Type B pancreatic cell (in vitro differentiated cells): Measurements from ENCODE around the gene DEXI. TPM values are rescaled to one million over a fixed set of nuclear protein-coding genes. Genes with fewer than 3 reads are reported as not detected.

Experiments used
- DNase-seq: peaks from one replicate; pipeline ENCODE4 v3.0.0; 2021; ENCODE audit warnings: mixed read lengths; ENCODE audit not compliant: unreplicated experiment; ENCODE audit errors: extremely low spot score
- H3K27ac Mint-ChIP-seq: 2 replicates; pipeline ENCODE4 v1.8.0; 2021; ENCODE audit warnings: mild to moderate bottlenecking, mixed read lengths
- H3K27me3 Mint-ChIP-seq: 2 replicates; pipeline ENCODE4 v1.8.0; 2021; ENCODE audit warnings: mixed read lengths
- H3K36me3 Mint-ChIP-seq: 2 replicates; pipeline ENCODE4 v1.8.0; 2021; ENCODE audit warnings: mixed read lengths
- H3K4me1 Mint-ChIP-seq: one replicate; pipeline ENCODE4 v1.8.0; 2021; ENCODE audit warnings: mixed read lengths; ENCODE audit not compliant: unreplicated experiment
- H3K4me3 Mint-ChIP-seq: 2 replicates; pipeline ENCODE4 v1.8.0; 2021; ENCODE audit warnings: mild to moderate bottlenecking, mixed read lengths
- H3K9me3 Mint-ChIP-seq: 2 replicates; pipeline ENCODE4 v1.8.0; 2021; ENCODE audit warnings: mixed read lengths
- long read RNA-seq: library from polyadenylated mRNA; unstranded; transcript quantifications from one replicate; pipeline ENCODE4 v2.0.0, GENCODE V29; 2020
- total RNA-seq: library from RNA; stranded (reverse); gene quantifications from 2 replicates; pipeline ENCODE4 v1.2.1, GENCODE V29; 2021; ENCODE audit warnings: low replicate concordance
- TF ChIP-seq, protein P1 (sequence below): fragments of 200-600 bp; sonication (generic); conservative IDR thresholded peaks from 2 replicates; pipeline ENCODE4 v1.5.0; 2021; ENCODE audit warnings: antibody characterized with exemption, mild to moderate bottlenecking

DEXI gene
- total RNA-seq = 36.6 and 37.7 TPM in 2 replicates
- long read RNA-seq, full-length matches to known transcripts = 7 of 7 reads
- long read RNA-seq, partial matches to known transcripts = 0 of 7 reads
- long read RNA-seq, other reads (novel, unspliced or antisense) = 0 of 7 reads

DNA sequence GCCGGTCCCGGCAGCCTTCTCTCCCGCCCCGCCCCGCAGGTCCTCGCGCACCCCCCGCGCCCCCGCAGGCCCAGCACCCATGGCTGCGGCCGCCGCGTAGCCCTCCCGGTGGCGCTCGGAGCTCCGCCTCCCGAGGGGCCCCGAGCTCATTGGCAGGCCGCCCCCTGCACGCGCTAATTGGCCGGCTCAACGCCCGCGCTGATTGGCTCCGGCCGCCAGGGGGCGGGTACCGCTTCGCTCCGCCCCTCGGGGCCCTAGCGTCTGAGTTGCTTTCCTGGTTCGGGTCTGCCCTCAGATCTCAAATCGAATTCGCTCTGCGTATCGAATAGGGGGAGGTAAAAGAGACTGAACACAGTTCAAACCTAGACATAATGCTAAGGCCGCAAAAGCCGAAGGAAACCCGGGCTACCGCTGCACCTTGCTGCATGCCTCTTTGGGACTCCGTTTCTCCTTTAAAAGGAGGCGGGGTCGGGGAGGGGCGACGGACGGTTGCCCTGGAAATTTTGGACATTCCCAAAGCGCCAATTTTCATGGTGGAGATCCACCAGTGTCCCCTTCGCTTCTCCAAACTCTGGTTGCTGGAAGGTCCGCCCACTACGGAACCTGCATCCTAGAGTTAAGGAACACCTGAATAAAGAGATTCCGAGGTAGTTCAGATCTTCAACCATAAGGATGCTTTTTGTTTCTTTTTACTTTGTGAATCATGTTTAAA, at the start of gene DEXI:
TSS of gene DEXI (minus strand) at position 117 of the 712 bp plus-strand sequence. CDS start 463 bp downstream, outside the sequence.
- TF ChIP-seq, protein P1, sequence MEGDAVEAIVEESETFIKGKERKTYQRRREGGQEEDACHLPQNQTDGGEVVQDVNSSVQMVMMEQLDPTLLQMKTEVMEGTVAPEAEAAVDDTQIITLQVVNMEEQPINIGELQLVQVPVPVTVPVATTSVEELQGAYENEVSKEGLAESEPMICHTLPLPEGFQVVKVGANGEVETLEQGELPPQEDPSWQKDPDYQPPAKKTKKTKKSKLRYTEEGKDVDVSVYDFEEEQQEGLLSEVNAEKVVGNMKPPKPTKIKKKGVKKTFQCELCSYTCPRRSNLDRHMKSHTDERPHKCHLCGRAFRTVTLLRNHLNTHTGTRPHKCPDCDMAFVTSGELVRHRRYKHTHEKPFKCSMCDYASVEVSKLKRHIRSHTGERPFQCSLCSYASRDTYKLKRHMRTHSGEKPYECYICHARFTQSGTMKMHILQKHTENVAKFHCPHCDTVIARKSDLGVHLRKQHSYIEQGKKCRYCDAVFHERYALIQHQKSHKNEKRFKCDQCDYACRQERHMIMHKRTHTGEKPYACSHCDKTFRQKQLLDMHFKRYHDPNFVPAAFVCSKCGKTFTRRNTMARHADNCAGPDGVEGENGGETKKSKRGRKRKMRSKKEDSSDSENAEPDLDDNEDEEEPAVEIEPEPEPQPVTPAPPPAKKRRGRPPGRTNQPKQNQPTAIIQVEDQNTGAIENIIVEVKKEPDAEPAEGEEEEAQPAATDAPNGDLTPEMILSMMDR = peak; percentile 19
- Mint-ChIP-seq H3K27me3 (no peaks in the 10 kb centered on the region), H3K27ac (peak within 1 kb of the TSS; percentile 81), H3K36me3 (peaks cover 11% of the 10 kb centered on the region), H3K4me3 (peak within 1 kb of the TSS; percentile 95), H3K4me1 (peaks cover 58% of the 10 kb centered on the region), H3K9me3 (no peaks in the 10 kb centered on the region)
- peak; percentile 95 for DNase-seq

DNA sequence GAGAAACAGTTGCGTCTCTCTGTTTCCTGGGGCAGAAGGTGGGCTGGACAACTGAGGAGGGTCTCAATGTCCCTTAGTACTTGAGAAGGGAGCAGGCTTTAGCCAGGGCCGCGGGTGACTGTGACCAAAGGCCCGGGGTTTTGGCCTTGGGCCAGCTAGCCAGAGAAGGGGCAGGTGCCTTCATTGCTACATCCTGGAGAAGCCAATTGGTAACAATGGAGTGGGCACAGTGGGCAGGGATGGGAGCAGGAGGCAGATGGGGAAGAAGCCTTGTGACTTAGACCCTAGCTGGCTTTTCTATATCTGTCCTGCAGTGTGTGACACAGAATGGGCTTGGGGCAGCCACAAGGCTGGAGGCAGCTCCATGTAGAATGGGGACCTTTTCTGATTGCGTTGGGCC, 48.1 kb upstream of the DEXI start:
- Mint-ChIP-seq H3K4me1 (peaks cover 41% of the 10 kb centered on the region), H3K27ac (no peak overlapping the region), H3K36me3 (peaks cover 40% of the 10 kb centered on the region), H3K27me3 (no peaks in the 10 kb centered on the region), H3K4me3 (no peak overlapping the region), H3K9me3 (no peaks in the 10 kb centered on the region)
- TF ChIP-seq, protein P1 = no peak
- DNase-seq = no peak

DNA sequence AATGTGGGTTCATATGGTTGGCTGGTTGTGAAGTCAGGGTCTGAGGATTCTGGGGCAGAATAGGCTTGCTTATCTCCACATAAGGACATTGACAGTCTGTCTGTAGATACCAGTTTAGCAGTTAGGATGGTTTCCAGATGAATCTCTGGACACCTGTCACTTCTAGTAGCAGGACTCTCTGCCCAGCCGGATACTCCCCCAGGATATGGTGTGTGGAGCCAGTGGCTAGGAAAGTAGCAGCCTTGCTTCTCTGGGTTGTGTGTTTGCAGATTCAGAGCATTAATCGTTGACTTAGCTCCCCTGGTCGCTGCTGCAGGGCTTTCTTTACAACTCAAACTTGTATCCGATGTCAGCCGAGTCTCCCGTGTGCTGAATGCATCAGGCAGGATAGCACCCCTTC, 47.3 kb upstream of the DEXI start:
- Mint-ChIP-seq H3K36me3 (peaks cover 40% of the 10 kb centered on the region), H3K27me3 (no peaks in the 10 kb centered on the region), H3K27ac (no peak overlapping the region), H3K4me1 (peaks cover 43% of the 10 kb centered on the region), H3K4me3 (no peak overlapping the region), H3K9me3 (no peaks in the 10 kb centered on the region)
- DNase-seq = no peak
- TF ChIP-seq, protein P1 = no peak

DNA sequence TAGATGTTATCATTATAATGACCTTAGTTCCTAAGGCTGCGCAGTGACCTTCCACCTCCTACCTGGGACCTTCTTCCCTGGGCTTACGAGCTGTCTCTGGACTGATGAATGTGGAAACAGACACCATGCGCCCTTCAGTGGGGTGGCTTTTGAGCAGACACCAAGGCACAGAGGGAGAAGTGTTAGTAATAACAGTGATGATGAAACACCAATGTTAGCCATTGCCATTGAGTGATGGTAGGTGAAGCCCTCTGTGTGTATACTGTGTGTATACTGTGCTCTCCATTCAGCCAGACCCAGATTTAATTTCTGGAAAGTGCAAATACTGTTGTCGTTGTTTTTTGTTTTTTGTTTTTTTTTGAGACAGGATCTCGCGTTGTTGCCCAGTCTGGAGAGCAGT, 46.6 kb upstream of the DEXI start:
- TF ChIP-seq, protein P1 = no peak
- Mint-ChIP-seq H3K27me3 (no peaks in the 10 kb centered on the region), H3K9me3 (no peaks in the 10 kb centered on the region), H3K4me3 (no peak overlapping the region), H3K4me1 (peaks cover 50% of the 10 kb centered on the region), H3K27ac (no peak overlapping the region), H3K36me3 (peaks cover 41% of the 10 kb centered on the region)
- DNase-seq = no peak

DNA sequence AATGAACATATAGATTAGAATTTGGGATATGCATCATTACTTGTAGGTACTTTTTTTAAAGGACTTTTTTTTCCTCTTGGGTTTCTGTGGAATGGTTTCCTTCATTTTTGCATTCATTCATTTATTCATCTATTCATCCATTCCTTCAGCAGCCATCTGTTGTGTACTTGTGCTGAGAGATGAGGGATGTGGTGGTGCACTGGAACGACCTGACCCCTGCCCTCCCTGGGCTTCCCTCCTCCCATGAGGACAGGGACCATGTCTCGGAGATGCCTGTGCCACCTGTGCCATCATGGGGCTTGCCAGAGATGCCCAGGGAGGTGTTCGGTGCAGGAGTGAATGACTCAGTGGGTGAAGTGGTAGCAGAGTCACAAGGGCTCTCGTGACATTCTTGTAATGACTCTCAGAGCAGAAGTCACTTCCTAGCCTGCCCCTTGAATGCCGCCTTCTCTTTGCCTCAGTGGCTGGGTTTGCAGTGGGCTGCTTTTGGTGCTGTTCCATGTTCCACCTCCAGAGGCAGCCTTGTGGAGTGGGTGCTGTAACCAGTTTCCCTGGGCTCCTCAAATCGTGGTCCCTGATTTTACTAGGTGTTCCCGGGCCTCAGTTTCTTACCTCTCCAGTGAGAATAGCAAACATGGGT, 46.0 kb upstream of the DEXI start:
- no peak for DNase-seq
- H3K27ac Mint-ChIP-seq = no peak overlapping the region
- peaks cover 45% of the 10 kb centered on the region for H3K36me3 Mint-ChIP-seq
- H3K9me3 Mint-ChIP-seq = no peaks in the 10 kb centered on the region
- no peak overlapping the region for H3K4me3 Mint-ChIP-seq
- H3K4me1 Mint-ChIP-seq = peaks cover 54% of the 10 kb centered on the region
- TF ChIP-seq, protein P1 = peak; percentile 56
- H3K27me3 Mint-ChIP-seq = no peaks in the 10 kb centered on the region
